AG09319 (cell line): ENCODE measurements around the gene ACOXL.

Source experiments
- DNase-seq: peaks from one replicate; pipeline ENCODE4 v3.0.0-alpha.2; 2010; ENCODE audit warnings: low read depth; ENCODE audit errors: extremely low read depth
- CTCF ChIP-seq: IDR thresholded peaks from 2 replicates; pipeline ENCODE4 v1.5.1; 2011; ENCODE audit warnings: low read depth, mild to moderate bottlenecking, inconsistent platforms, low read length, moderate library complexity

The ACOXL gene

GRCh38 chr2:110933420-110933819 is 201.0 kb downstream of the ACOXL start:
- no peak for TF ChIP-seq CTCF
- no peak for DNase-seq

- no peak for TF ChIP-seq CTCF
- DNase-seq = no peak
These were observed 202.6 kb downstream of the ACOXL start for GRCh38 chr2:110934948-110935347.

GRCh38 chr2:110940376-110940910 is 208.1 kb downstream of the ACOXL start:
- DNase-seq = no peak
- TF ChIP-seq CTCF = no peak

- DNase-seq = no peak
- TF ChIP-seq CTCF = no peak
These were observed 208.9 kb downstream of the ACOXL start for GRCh38 chr2:110941226-110941625.

GRCh38 chr2:110943070-110943634 is 210.8 kb downstream of the ACOXL start:
- TF ChIP-seq CTCF = no peak
- DNase-seq = no peak

GRCh38 chr2:110946902-110947301 is 214.5 kb downstream of the ACOXL start:
- no peak for TF ChIP-seq CTCF
- DNase-seq = no peak

- no peak for TF ChIP-seq CTCF
- DNase-seq = no peak
These were observed 215.8 kb downstream of the ACOXL start for GRCh38 chr2:110948027-110948674.
